Measurements from ENCODE around the gene LRRC27.

The LRRC27 gene

DNA sequence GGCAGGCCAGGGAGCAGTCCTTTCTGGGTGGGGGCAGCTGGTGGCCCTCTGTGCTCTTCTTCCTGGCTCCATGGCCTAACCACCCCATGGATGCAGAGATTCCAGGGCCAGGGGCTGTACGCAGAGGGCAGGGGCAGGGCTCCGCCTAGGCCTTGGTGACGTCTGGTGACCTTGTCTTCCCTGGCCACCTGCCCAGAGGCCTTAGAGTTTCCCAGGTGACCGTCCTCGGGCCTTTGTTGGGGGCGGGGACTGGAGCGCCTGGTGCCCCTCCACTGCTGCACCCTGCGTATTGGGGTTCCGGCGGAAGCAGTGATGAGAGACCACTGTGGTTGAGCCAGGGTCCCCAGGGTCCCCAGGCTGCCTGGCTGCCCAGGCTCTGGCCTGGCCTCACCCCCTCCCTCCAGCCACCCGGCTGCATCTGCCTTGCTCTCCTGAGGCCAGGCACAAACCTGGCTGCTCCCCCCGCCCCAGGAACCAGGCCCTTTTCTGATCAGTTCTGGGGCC, 75.3 kb downstream of the LRRC27 start:
- peak overlapping the region; percentile 87 for H3K27ac ChIP-seq

GRCh38 chr10:132407846-132408278, 75.9 kb downstream of the LRRC27 start:
- H3K27ac ChIP-seq, result peak overlapping the region; percentile 87
- DNase-seq (ENCODE audit: low read depth, low spot score), result peak; percentile 56

More for the DNA sequence above, 75.3 kb downstream of the LRRC27 start:
- no peak for DNase-seq (ENCODE audit: low read depth, low spot score)

DNA sequence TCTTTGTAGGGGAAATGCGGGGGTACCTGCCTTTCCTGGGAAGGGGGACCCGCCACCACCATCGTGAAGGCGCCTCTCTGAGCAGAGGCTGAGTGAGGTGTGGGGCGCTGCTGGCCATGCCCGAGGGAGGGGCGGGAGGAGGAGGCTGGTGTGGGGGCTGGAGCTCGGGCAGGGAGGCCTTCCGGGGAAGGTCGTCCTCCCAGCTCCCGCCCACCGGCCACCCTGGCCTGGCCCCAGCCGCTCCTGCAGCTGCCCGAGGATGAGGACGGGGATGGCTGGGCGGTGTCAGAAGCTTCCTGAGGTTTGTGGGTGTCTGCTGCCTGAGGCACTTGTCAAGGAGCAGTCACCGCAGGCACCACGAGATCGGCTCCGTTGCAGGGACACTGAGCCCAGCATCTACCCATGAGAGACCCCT, 76.4 kb downstream of the LRRC27 start:
- peak overlapping the region; percentile 87 for H3K27ac ChIP-seq

DNA sequence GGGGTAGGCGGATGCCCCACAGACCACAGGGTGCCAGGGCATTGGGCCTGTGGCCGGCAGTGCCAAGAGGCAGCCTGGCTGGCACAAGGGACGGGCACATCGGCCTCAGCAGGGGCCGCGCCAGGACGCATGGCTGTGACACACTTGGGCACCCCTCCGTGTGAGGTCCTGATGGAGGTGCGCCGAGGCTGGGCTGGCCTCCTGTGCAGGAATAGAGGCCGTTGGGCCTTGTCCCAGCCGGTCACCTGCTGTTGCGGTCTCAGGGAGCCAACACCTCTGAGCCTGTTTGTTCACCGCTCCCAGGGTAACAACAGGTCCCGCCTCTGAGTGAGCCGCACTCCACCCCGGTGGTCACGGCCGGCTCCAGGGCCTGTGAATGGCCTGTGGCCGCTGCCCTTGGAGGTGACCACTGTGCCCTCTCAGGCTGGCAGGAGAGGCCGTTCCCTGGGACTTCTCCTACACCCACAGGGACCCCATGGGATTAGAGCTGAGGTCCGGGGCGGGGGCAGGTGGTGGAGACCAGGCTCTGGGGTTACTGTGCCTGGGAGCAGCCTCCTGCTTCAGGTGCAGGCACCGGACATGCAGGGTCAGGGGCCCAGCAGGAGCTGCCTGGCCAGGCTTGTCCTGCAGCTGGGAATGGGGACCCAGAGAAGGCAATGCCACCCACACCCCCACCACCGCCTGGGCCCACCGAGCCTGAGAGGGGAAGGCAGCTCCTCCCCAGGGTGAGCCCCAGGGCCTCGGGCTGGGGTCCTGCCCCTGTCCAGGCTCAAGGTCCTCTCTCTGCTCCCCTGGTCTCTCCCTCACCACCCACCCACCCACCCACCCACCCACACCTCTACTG, 77.1 kb downstream of the LRRC27 start:
- H3K27ac ChIP-seq, result peak overlapping the region; percentile 87
- no peak for DNase-seq (ENCODE audit: low read depth, low spot score)

More for the DNA sequence above, 76.4 kb downstream of the LRRC27 start:
- DNase-seq (ENCODE audit: low read depth, low spot score), result no peak

DNA sequence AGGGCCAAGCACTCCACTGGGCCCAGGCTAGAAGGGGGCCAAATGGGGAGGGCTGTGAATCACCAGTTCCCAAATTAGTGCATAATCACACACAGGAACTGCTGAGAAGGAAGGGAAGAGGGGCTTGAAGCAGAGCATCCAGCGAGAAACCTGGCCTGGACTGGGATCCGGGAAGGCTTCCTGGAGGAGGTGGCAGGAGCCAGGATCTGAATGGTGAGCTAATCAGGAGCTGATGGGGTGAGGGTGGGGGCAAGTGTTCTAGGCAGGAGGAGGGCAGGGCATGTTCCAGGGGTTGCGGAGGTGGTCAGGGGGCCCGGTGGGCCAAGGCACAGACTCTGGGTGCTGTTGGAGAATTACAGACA, 77.7 kb downstream of the LRRC27 start:
- H3K27ac ChIP-seq, result no peak overlapping the region
- DNase-seq (ENCODE audit: low read depth, low spot score), result no peak

DNA sequence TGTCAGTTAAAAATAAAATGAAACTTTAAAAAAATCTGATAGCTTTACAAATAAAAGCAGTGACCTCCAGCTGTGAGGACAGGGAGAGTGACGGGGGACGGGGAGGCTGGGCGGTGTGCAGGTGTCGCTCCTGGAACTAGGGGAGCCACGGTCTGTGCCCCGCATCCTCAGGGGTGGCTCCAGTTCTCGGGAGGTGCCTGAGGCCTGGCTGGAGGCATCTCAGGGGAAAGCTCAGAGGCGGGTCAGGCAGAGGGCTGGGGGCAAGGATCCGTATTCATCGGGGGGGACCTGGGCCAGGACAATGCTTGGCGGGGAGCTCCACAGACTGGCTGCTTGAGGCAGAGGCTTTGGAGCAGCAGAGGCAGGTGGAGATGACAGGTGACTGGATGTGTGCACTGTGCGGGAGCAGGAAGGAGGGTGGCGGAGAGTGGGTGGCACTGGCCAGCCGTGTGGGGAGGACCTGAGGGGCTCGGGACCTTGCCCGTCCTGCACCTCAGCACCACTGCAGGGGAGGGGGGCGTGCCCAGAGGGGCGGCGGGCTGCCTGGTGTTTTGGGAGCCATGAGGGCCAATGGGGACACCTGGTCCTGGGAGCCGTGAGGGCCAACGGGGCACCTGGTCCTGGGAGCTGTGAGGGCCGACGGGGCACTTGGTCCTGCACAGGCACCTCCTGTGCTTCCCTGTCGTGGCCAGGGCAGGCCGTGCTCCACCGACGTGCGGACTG, 78.2 kb downstream of the LRRC27 start:
- H3K27ac ChIP-seq, result no peak overlapping the region
- no peak for DNase-seq (ENCODE audit: low read depth, low spot score)

DNA sequence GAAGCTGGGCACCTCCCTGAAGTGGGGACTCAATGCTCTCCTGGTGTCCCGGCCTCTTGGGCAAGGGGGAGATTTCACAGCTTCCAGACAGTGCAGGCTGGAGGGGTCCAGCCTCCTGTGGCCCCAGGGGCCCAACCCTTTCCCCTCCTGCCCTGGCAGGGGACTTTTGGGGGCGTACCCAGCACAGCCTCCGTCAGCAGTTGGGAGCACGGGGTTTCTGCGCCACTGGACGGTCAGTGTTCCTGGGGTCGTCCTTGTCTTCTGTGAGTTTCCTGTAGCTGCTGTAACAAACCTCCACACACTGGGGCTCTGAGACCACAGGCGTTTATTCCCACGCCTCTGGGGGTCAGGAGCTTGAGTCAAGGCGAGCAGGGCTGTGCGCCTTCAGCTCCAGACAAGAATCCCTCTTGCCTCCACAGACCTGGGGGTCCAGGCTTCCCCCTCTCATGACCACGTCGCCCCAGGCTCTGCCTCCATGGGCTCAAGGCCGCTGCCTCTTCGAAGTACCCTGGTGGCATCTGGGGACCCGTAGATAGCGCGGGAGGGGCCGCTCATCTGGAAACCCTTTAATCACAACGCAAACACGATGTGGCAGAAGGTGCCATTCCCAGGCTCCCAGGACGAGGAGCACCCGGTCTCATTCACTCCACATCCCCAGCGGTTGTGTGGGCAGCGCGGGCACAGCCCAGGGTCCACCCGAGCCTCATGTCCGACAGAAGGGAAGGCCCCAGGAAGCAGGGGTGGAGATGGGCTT, 79.0 kb downstream of the LRRC27 start:
- DNase-seq (ENCODE audit: low read depth, low spot score), result no peak
- H3K27ac ChIP-seq, result peak overlapping the region; percentile 50

DNA sequence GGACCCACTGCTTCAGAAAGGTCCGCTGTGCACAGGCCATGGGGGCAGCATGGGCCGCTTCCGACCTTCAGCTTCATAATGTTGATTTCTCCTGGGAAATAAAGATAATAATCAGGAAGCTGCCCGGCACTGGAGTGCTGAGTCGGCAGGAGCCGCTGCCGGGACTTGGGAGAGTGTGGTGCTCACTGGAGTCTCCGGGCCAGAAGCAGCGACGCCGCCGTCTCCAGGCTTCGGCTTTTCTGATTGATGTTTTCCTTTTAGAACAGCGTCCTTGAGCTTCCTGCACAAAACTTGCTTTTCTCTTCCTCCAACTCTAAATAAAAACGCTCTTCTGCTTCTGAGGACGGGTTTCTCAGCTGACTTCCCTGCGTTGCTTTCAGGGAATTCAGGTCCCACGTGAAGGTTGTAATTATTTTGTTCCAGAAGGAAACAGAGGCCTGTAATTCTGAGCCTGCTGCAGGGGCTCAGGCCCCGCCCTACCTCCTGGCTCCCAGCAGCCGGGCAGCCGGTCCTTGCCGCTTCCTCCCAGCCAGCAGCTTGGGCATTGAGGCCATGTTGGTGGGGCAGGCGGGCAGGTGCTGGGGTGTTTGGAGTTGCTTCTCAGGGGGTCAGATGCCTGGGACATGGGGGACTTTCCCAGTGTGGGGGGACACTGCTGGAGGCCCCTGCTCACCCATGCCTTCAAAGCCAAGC, 79.7 kb downstream of the LRRC27 start:
- no peak for DNase-seq (ENCODE audit: low read depth, low spot score)
- peak overlapping the region; percentile 50 for H3K27ac ChIP-seq

DNA sequence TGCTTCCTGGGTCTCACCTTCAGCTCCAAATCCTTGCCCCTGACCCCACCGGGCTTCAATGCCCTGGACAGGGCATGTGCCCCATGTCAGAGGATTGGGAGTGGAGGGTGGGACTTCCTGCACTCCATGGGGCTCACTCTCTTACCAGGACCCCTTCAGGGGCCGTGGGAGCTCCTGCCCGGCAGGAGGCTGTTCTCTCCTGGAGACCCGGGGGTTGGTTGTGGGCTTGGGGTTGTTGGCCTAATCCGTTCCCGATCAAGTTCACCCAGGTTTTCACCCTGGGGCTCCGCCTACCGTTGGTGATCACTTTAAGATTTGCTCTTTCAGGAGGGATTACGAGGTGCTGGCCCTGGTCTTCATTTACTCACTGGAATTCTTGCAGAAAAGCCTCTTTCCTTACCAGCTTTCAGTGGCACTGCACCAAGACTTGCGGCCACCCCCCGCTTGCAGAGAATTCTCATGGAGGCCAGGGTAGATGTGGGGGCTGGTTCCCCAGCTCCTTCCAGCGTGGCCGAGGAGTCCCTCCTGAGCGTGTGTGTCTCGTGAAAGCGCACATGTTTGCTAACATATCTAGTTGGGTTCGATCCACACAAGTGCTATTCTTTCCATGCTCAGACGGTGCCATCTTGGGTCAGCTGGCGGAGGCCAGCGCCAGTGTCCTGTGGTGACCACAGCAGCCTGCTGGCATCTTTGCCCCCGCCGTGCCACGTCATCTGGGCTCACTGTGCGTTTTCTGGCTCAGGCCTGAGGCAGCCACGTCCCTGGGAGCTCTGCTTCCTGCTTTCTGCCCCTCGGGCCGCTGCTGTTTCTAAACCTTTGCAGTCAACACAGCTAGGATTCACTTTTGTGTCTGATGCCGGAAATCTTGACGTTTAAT, 80.6 kb downstream of the LRRC27 start:
- H3K27ac ChIP-seq, result peak overlapping the region; percentile 50

GRCh38 chr10:132413226-132414205, 81.5 kb downstream of the LRRC27 start:
- DNase-seq (ENCODE audit: low read depth, low spot score), result no peak
- peak overlapping the region; percentile 50 for H3K27ac ChIP-seq

More for the DNA sequence above, 80.6 kb downstream of the LRRC27 start:
- no peak for DNase-seq (ENCODE audit: low read depth, low spot score)

GRCh38 chr10:132414402-132415016, 82.5 kb downstream of the LRRC27 start:
- DNase-seq (ENCODE audit: low read depth, low spot score), result no peak
- H3K27ac ChIP-seq, result no peak overlapping the region

GRCh38 chr10:132415255-132415654, 83.3 kb downstream of the LRRC27 start:
- DNase-seq (ENCODE audit: low read depth, low spot score), result no peak
- no peak overlapping the region for H3K27ac ChIP-seq

DNA sequence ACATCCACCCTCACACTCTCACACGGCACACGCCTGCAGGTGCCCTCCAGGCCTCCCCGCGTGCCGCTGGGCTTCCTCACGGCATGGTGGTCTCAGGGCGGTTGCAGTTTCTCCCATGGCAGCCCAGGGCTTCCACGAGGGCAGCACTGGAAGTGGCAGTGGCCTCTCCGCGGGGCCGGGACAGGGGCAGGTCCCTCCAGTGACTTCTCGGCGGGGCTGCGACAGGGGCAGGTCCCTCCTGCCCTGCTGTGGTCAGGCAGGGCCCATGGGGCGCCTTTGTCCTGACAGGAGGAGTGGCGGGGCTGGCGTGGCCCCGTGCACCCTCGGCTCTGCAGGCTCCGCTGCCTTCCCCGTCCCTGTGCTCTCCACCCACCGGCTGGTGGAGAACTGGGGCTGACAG, 84.0 kb downstream of the LRRC27 start:
- no peak for DNase-seq (ENCODE audit: low read depth, low spot score)
- no peak overlapping the region for H3K27ac ChIP-seq

GRCh38 chr10:132416566-132417256, 84.7 kb downstream of the LRRC27 start:
- DNase-seq (ENCODE audit: low read depth, low spot score), result no peak
- no peak overlapping the region for H3K27ac ChIP-seq

GRCh38 chr10:132417257-132417910, 85.4 kb downstream of the LRRC27 start:
- peak overlapping the region; percentile 79 for H3K27ac ChIP-seq
- no peak for DNase-seq (ENCODE audit: low read depth, low spot score)

- peak overlapping the region; percentile 79 for H3K27ac ChIP-seq
- DNase-seq (ENCODE audit: low read depth, low spot score), result no peak
These were observed 86.0 kb downstream of the LRRC27 start for GRCh38 chr10:132417957-132418441.

Measured in epithelial cell of prostate (primary cell).